Neural cell (in vitro differentiated cells): ENCODE measurements around the gene TECPR1.
"Not testable (repeated sequence)": the region's sequence is repeated elsewhere in the genome, so short reads cannot be mapped to it uniquely, and the experiment has no call there.

Source experiments
- EZH2 ChIP-seq: fragments of 200-600, 300-800 bp; shearing (Covaris generic), sonication (generic); IDR thresholded peaks from 2 replicates; pipeline ENCODE4 v1.6.1; 2014; ENCODE audit warnings: antibody characterized with exemption, low read length, borderline replicate concordance, mild to moderate bottlenecking; ENCODE audit not compliant: insufficient read depth, poor library complexity, severe bottlenecking
- MXI1 ChIP-seq: fragments of 450-650 bp; conservative IDR thresholded peaks from 2 replicates; pipeline ENCODE4 v1.6.1; 2014; ENCODE audit warnings: antibody characterized with exemption, mild to moderate bottlenecking; ENCODE audit not compliant: poor library complexity, severe bottlenecking
- POLR2AphosphoS5 ChIP-seq: IDR thresholded peaks from 2 replicates; pipeline ENCODE4 v1.6.1; 2012
- TF ChIP-seq, protein P1 (sequence below): fragments of 450-650 bp; IDR thresholded peaks from 2 replicates; pipeline ENCODE4 v1.5.1; 2014; ENCODE audit warnings: antibody characterized with exemption, mild to moderate bottlenecking, moderate library complexity; ENCODE audit not compliant: poor library complexity, severe bottlenecking
- TF ChIP-seq, protein P2 (sequence below): IDR thresholded peaks from 2 replicates; pipeline ENCODE4 v1.6.1; 2012; ENCODE audit warnings: borderline replicate concordance

DNA sequence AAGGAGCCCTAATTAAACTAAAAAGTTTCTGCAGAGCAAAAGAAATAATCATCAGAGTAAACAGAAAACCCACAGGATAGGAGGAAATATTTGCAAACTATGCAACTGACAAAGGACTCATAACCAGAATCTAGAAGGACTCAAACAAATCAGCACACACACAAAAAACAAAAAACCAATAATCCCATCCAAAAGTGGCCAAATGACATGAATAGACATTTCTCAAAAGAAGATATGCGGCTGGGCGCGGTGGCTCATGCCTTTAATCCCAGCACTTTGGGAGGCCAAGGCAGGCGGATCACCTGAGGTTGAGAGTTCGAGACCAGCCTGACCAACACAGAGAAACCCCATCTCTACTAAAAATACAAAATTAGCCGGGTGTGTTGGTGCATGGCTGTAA lies 32.6 kb downstream of the TECPR1 start:
- TF ChIP-seq, protein P1, sequence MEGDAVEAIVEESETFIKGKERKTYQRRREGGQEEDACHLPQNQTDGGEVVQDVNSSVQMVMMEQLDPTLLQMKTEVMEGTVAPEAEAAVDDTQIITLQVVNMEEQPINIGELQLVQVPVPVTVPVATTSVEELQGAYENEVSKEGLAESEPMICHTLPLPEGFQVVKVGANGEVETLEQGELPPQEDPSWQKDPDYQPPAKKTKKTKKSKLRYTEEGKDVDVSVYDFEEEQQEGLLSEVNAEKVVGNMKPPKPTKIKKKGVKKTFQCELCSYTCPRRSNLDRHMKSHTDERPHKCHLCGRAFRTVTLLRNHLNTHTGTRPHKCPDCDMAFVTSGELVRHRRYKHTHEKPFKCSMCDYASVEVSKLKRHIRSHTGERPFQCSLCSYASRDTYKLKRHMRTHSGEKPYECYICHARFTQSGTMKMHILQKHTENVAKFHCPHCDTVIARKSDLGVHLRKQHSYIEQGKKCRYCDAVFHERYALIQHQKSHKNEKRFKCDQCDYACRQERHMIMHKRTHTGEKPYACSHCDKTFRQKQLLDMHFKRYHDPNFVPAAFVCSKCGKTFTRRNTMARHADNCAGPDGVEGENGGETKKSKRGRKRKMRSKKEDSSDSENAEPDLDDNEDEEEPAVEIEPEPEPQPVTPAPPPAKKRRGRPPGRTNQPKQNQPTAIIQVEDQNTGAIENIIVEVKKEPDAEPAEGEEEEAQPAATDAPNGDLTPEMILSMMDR = not testable (repeated sequence)
- not testable (repeated sequence) for TF ChIP-seq EZH2, POLR2AphosphoS5, MXI1
- TF ChIP-seq, protein P2, sequence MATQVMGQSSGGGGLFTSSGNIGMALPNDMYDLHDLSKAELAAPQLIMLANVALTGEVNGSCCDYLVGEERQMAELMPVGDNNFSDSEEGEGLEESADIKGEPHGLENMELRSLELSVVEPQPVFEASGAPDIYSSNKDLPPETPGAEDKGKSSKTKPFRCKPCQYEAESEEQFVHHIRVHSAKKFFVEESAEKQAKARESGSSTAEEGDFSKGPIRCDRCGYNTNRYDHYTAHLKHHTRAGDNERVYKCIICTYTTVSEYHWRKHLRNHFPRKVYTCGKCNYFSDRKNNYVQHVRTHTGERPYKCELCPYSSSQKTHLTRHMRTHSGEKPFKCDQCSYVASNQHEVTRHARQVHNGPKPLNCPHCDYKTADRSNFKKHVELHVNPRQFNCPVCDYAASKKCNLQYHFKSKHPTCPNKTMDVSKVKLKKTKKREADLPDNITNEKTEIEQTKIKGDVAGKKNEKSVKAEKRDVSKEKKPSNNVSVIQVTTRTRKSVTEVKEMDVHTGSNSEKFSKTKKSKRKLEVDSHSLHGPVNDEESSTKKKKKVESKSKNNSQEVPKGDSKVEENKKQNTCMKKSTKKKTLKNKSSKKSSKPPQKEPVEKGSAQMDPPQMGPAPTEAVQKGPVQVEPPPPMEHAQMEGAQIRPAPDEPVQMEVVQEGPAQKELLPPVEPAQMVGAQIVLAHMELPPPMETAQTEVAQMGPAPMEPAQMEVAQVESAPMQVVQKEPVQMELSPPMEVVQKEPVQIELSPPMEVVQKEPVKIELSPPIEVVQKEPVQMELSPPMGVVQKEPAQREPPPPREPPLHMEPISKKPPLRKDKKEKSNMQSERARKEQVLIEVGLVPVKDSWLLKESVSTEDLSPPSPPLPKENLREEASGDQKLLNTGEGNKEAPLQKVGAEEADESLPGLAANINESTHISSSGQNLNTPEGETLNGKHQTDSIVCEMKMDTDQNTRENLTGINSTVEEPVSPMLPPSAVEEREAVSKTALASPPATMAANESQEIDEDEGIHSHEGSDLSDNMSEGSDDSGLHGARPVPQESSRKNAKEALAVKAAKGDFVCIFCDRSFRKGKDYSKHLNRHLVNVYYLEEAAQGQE = not testable (repeated sequence)
